Measurements from ENCODE around the gene NTMT2. TPM values are rescaled to one million over a fixed set of nuclear protein-coding genes. Genes with fewer than 3 reads are reported as not detected.
"Not testable (repeated sequence)": the region's sequence is repeated elsewhere in the genome, so short reads cannot be mapped to it uniquely, and the experiment has no call there.

Gene NTMT2
- polyA plus RNA-seq, 4 donors = 0.18 TPM; not detected in 3

DNA sequence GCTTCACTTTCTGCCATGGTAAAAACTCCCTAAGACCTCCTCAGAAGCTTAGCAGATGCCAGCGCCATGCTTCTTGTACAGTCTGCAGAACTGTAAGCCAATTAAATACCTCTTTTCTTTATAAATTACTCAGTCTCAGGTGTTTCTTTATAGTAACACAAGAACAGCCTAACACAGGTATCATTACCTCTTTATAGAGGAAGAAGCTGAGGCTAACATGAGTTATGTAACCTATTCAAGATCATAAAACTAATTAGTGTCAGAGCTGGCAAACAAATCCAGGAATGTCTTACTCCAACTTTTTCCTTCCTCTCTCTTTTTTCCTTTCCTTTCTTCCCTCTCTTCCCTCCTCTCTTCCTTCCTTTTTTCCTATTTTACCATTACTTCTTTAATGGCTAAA lies 9.3 kb downstream of the NTMT2 start:
- no peak for DNase-seq (ENCODE audit: low read depth in 4 of 4, low spot score in 2 of 4)

- DNase-seq (ENCODE audit: low read depth in 4 of 4, low spot score in 2 of 4) = no peak
Observed at GRCh38 chr1:170156594-170156993, 10.8 kb downstream of the NTMT2 start.

DNA sequence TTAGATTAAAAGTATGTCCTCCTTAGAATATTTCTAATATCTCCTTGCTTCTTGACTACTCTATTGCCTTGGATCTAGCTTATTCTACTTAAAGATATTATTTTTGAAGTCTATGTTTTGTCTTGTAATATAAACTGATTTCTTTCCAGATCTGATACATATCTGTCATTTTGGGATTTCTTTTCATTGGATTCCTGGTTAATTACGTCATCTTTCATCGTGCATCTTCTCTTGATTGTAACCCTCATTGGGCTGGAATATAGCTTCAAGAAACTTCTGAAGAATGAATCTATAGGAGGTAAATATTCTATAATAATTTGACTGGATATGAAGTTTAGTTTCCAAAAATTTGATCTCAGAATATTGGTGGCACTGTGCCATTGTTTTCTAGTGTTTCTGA lies 12.1 kb downstream of the NTMT2 start:
- no peak for DNase-seq (ENCODE audit: low read depth in 4 of 4, low spot score in 2 of 4)

GRCh38 chr1:170162459-170163246 lies 16.9 kb downstream of the NTMT2 start:
- DNase-seq (ENCODE audit: low read depth in 4 of 4, low spot score in 2 of 4) = peak in 1 of 4 donors; percentile 43

GRCh38 chr1:170164103-170164763 lies 18.5 kb downstream of the NTMT2 start:
- no peak for DNase-seq (ENCODE audit: low read depth in 4 of 4, low spot score in 2 of 4)

DNA sequence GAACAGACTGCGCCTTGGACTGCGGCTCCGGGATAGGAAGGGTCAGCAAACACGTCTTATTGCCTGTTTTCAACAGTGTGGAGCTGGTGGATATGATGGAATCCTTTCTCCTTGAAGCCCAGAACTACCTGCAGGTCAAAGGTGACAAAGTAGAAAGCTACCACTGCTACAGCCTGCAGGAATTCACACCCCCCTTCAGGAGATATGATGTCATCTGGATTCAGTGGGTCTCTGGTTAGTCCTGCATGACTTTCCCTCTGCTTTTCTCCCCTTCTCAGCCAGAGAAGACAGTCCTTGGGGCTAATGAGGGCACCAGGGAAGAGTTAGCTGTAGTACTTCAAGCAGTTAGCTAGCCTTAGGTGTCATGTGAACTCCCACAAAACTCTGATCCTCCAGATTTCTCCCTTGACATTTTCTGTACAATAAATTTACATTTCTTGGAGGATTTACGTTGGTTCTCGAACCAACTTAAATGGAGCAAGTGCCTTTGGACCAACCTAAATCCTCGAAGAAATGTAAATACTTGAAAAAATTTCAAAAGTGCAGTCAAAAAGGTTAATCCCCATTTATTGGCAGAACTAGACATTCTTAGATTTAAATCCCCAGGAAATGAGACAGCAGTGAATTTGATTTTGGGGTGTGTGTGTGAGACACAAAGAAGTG lies 20.9 kb downstream of the NTMT2 start:
- DNase-seq (ENCODE audit: low read depth in 4 of 4, low spot score in 2 of 4) = no peak

DNA sequence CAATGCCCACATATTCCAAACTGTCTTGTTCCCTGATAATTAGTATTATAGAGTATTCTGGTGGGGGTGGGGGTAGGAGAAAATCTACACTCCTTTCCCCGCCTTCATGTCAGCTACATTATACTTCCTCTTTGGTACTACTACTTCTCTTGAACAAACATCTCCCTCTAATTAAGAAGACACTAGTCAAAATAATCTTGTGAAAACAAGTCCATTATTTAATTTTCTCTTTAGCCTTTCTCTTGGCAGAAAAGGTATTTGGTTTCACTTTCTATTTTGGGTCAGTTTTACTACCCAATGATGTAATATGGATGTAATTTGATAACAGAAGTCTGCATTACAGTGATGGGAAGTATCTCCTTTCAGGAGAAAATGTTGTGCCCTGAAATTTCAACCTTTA lies 22.5 kb downstream of the NTMT2 start:
- peak in 1 of 4 donors; percentile 23 for DNase-seq (ENCODE audit: low read depth in 4 of 4, low spot score in 2 of 4)

GRCh38 chr1:170170513-170170912 lies 24.8 kb downstream of the NTMT2 start:
- not testable (repeated sequence) for DNase-seq (ENCODE audit: low read depth in 4 of 4, low spot score in 2 of 4)

DNA sequence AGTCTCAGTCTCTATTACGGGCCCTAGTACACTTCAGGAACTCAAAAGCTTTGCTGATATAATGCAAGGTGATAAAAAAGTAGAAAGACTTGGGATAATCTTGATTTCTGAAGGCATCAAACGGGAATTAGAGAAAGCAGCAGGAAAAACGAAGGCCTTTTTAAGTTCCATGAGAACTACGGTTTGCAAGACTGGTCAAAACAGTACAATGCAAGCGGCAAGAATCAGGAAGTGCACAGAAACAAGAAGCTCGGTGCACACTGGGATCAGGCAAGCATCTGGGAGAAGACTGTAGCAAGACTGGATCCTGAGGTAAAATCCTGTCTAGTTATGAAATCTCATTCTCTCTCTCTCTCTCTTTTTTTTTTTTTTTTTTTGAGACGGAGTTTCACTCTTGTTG lies 28.6 kb downstream of the NTMT2 start:
- DNase-seq (ENCODE audit: low read depth in 4 of 4, low spot score in 2 of 4) = no peak

GRCh38 chr1:170175041-170175440 lies 29.3 kb downstream of the NTMT2 start:
- DNase-seq (ENCODE audit: low read depth in 4 of 4, low spot score in 2 of 4) = no peak

GRCh38 chr1:170175484-170175883 lies 29.7 kb downstream of the NTMT2 start:
- no peak for DNase-seq (ENCODE audit: low read depth in 4 of 4, low spot score in 2 of 4)

- no peak for DNase-seq (ENCODE audit: low read depth in 4 of 4, low spot score in 2 of 4)
Observed at GRCh38 chr1:170176772-170177171, 31.0 kb downstream of the NTMT2 start.

GRCh38 chr1:170182442-170182841 lies 36.7 kb downstream of the NTMT2 start:
- no peak for DNase-seq (ENCODE audit: low read depth in 4 of 4, low spot score in 2 of 4)

- DNase-seq (ENCODE audit: low read depth in 4 of 4, low spot score in 2 of 4) = no peak
Observed at GRCh38 chr1:170192546-170192945, 46.8 kb downstream of the NTMT2 start.

- DNase-seq (ENCODE audit: low read depth in 4 of 4, low spot score in 2 of 4) = no peak
Observed at GRCh38 chr1:170194451-170194850, 48.7 kb downstream of the NTMT2 start.

- no peak for DNase-seq (ENCODE audit: low read depth in 4 of 4, low spot score in 2 of 4)
Observed at GRCh38 chr1:170196490-170197236, 50.9 kb downstream of the NTMT2 start.

DNA sequence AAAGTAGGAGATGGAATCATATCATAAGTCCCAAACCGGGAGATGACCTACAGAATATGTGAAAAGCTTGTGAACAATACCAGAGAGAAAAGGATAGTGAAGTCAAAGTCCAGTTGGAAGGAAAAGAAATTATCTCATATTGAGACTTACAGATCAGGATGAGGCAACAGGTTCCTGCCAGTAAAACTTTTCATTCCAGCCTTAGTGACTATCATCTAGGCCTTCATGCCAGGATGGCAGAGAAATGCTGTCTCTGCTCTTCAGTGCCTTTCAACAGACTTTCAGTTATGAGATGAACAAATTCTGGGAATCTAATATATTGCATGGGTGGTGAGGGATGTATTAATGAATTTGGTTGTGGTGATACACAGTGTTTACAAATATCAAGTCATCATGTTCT lies 52.3 kb downstream of the NTMT2 start:
- DNase-seq (ENCODE audit: low read depth in 4 of 4, low spot score in 2 of 4) = no peak

DNA sequence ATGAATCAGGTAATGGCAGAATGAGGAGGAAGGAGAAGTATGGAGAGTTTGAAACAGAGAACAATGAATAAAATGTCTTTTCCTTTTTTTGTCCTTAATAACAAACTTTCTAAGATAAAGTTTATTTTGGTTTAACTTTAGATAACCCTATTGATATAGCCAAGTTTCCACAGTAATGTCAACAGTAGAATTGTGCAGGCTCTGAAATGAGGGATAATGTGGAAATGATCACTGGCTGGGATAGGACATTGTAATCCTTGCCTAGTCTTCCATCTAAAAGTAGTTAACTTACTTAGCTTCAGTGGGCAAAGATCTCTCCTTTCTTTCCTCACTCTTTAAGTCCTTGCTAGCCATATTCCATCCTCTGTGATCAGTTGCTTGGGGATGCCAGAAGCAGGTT lies 52.8 kb downstream of the NTMT2 start:
- DNase-seq (ENCODE audit: low read depth in 4 of 4, low spot score in 2 of 4) = no peak

DNA sequence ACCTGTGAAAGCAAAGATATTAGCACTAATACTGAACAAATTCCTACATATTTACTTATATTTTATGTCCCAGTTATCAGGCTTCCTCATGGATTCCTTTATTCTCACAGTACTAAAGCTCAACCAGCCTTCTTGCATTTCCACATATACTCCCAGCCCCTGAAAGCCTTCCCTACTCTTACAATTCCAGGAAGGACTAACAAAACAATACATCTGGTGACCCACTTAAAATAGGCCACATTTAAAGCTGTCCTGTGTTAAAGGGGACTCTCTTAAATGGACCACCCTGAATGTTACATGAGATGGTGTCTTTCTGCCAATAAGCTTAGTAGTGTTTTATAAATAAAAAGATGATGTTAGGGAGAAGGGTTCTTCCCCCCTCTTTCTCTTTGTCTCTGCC lies 54.4 kb downstream of the NTMT2 start:
- no peak for DNase-seq (ENCODE audit: low read depth in 4 of 4, low spot score in 2 of 4)

DNA sequence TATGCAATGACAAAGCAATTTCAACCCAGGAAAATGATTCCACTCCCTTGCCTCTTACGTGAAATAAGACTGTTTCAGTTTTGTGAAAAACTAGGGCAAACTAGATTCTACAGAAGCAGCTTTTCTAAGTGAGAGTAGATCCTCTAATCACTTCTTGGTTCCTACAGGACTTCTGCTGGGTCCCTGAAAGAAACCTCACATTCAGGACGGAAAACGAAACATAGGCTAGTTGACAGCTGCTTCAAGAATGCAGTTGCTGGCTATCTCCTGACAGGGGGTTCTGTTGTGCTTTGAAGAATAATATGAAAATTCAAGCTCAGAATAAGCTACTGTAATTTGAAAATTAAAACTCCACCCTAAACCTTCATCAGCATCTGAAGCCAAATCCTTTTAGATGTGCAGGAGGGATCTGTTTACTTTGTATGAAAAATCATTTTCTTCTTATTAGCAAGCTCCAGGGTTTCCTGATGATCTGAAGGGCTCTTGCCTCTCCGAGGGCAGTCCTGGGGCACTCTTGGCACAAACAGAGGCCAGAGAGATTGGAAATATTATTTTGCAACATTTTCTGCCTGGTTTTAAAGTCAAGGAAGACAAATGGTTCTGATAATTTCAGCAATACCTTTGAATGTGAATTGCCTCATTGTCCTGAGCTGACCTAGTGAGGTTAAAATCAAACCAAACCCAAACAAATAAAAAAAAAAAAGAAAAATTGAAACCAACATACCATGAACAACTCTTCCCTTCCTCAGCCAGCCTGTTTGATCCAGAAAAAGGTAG lies 55.0 kb downstream of the NTMT2 start:
- DNase-seq (ENCODE audit: low read depth in 4 of 4, low spot score in 2 of 4) = no peak

Data from left renal cortex interstitium (tissue), 4 donors.